HG03432 (cell line): ENCODE data around the gene P4HTM.

Experiments
- ATAC-seq: cut with Tn5 transposase; IDR thresholded peaks from one replicate; pipeline ENCODE4 v1.9.1; 2021; ENCODE audit warnings: mild to moderate bottlenecking, moderate library complexity; ENCODE audit not compliant: unreplicated experiment

P4HTM gene, protein sequence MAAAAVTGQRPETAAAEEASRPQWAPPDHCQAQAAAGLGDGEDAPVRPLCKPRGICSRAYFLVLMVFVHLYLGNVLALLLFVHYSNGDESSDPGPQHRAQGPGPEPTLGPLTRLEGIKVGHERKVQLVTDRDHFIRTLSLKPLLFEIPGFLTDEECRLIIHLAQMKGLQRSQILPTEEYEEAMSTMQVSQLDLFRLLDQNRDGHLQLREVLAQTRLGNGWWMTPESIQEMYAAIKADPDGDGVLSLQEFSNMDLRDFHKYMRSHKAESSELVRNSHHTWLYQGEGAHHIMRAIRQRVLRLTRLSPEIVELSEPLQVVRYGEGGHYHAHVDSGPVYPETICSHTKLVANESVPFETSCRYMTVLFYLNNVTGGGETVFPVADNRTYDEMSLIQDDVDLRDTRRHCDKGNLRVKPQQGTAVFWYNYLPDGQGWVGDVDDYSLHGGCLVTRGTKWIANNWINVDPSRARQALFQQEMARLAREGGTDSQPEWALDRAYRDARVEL

DNA sequence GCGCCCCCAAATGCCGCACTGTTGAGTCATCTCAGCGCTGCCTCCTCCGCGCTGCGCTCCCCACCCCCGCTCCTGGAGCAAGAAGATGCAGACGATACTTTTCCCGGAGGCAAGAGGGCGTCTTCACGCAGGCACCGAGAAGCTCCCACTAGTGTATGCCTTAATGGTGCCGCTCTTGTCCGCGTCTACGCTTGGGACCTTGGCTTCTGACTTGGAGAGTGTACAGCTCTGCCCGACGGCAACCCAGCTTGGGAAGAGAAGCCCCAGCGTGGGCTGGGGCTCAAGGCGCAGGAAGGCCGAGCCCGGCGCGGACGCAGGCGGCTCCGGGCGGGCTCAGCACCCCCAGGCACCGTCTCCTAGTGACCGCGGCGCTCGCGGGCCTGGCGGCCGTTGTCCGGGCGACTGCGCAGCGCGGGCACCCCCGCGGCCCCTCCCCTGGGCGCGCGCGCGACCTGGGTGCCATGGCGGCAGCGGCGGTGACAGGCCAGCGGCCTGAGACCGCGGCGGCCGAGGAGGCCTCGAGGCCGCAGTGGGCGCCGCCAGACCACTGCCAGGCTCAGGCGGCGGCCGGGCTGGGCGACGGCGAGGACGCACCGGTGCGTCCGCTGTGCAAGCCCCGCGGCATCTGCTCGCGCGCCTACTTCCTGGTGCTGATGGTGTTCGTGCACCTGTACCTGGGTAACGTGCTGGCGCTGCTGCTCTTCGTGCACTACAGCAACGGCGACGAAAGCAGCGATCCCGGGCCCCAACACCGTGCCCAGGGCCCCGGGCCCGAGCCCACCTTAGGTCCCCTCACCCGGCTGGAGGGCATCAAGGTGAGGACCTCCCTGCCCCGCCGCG lies at the start of gene P4HTM:
P4HTM (plus strand) TSS at position 446 of the 840 bp plus-strand sequence; CDS start at position 462, 16 bp downstream.
- ATAC-seq = peak; percentile 69

DNA sequence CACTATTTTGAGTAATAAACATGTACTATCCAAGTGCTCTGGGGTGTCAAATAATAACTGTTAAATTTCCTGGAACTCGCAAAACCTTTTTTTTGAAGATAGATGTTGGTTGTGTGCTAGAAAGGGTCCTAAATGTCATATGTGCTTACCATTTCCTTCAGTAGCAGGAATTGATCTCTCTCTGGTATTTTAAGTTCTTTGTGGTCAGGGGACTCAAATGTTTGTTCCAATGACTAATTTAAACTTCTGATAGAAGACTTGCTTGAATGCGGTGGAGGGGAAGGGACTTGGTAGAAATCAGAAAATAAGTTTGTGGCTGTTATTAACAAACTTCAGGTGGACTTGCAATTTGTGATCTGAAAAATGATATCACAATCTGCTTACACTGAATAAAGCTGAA lies 44.6 kb upstream of the P4HTM start:
- no peak for ATAC-seq

DNA sequence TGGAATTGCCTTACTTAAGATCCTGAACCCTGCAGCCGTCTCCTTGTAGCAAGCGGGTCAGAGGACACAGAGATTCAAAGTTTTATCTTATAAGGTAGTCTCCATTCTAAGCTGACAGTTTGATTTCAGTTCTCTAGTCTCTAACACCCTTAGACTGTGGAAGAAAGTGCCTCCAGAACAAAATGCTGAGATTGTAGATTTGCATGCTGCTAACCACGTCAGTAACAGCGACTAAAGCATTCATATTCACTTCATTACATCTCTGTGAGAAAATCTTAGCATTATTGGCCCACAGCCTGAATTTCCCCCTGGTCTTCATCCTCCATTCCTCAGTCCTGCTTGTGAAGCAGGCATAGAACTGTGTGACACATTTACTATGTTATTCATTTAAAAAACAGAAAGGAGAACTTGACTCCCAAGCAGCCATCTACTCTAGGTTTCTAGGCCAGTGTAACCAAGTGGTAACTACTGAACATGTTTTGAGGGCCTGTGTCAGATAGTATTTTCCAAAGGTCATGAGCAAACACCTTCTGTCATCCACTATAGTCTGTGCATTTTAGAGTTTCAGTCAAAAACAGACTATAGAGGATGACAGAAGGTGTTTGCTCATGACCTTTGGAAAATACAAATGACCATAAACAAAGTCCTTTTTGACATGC lies 44.0 kb upstream of the P4HTM start:
- ATAC-seq = no peak

DNA sequence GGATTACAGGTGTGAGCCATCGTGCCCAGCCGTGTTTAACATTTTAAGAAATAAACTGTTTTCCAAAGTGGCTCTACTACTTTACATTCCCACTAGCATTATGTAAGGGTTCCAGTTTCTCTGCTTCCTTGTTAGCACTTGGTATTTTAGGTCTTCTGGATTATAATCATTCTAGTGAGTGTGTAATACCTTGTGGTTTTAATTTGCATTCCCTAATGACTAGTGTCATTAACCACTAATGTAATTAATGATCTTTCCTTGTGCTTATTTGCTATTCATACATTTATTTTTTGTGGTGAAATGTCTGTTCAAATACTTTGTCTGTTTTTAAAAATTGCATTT lies 40.7 kb upstream of the P4HTM start:
- ATAC-seq = no peak

DNA sequence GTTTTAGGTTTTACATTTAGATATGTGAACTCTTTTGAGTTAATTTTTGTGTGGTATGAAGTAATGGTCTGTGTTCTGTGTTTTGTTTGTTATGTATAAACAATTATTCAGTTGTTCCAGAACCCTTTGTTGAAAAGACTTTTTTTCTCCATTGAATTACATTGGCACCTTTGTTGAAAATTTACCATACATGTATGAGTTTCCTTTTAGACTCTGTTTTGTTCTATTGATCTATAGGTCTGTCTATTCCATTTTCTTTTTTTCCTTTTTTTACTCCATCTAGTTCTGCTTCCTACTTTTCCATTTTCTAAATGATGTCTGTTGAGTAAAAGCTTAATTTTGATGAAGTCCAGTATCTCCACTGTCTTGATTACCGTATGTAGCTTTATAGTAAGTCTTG lies 40.0 kb upstream of the P4HTM start:
- ATAC-seq = no peak

DNA sequence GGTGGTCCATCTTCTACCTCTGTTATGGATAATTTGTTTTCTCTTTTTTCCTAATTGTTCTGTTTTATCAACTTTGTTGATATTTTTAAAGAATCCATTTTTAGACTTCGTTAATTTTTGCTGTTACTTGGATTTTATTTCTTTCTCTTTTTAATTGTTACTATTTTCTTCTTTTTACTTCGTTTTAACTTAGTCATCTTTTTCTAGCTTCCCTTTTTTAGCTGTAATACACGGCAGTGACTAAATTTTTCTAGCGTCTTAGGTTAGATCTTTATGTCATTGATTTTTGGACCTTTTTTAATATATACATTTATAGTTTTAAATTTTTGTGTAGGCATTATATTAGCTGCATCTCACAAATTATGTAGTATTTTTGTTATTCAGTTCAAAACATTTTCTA lies 38.3 kb upstream of the P4HTM start:
- no peak for ATAC-seq

DNA sequence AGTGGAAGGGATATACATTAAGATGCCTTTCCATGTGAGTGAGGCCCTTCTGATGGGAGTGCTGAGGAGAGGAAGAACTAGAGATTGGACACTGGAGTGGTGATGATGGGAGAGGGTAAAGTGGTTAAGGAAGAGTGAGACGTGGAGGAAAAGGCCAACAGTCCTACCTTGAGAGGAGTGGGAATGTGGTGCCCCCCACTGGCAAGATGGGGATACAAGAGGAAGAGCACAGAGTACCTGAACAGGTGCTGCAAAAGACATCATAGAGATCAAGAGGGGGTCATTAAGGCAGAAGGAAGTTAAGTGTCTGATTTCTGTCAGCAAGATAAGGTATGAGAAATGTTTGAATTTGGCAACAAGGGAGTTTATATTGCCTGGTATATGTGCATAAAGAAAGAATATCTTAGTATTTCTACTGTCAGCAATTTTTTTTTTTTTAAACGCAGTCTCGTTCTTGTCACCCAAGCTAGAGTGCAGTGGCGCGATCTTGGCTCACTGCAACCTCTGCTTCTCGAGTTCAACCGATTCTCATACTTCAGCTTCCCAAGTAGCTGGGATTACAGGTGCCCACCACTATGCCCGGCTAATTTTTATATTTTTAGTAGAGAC lies 37.4 kb upstream of the P4HTM start:
- ATAC-seq = no peak

DNA sequence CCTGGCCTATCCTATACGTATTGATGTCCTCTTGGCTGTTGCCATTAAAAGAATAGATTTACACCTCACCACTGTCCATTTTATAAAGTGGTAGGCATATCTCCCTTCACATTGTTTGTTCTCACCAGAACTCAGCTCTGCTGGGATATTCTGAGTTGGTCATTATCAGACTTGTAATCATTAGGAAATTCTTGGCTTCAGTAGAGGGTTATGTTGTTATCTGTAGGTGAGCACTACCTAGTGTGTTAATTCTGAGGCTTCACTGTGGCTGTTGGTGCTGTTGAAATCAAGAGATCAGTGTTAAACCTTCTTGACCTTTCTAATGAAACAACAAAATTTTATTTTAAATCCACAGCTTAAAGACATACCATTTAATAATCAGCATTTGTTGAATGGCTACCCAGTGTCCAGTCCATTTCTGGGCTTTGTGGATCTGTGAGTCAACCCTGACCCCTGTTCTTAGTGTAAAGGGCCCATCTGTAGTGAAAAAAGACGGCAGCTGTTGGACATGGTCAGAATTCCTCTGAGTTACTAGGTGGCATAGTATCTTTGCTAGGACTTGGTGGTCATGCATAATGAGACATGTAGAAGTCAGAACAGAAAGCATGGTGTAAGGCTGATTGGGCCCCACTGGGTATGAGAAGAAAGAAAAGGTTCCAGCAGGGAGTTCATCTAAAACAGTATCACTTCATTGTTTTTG lies 32.9 kb upstream of the P4HTM start:
- no peak for ATAC-seq

DNA sequence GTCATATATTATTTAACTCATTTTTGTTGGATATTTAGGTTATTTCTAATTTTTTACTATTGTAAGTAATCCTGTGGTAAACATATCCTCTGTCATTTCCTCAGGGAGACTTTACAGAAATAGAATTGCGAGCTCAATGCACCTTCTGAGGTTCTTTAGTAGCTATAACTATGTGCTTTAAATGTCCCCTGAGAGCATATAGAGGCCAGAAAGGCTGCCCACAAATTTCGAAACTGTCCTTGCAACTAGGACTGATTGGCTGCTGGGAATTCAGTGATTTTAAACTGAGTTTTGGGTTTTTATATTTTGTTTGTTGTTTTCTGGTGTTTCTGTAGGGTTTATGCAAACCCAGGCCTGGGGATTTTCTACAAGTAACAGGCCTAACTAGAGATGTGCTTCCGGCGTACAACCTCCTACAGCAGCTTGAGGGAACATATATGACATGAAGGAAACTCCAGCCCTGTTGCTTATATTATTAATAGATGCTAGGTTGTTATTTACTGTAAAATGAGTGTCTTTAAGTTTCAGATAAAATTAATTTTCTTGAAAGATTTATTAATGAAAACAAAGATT lies 29.1 kb upstream of the P4HTM start:
- ATAC-seq = no peak

DNA sequence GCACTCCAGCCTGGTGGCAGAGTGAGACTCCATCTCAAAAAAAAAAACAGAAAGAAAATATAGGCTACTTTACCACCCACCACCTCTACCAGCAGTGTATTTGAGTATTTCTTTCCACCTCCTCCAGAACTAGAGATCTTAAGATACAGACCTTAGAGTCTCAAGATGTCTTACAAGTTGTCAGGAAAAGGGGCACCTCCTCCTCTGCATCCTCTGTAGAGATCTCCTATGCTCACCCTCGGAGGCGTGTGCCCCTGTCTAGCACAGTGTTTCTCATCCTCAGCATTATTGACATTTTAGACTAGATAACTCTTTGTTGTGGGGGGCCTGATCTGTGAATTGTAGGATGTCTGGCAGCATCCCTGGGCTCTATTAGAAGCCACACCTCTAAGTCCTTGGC lies 27.7 kb upstream of the P4HTM start:
- no peak for ATAC-seq

DNA sequence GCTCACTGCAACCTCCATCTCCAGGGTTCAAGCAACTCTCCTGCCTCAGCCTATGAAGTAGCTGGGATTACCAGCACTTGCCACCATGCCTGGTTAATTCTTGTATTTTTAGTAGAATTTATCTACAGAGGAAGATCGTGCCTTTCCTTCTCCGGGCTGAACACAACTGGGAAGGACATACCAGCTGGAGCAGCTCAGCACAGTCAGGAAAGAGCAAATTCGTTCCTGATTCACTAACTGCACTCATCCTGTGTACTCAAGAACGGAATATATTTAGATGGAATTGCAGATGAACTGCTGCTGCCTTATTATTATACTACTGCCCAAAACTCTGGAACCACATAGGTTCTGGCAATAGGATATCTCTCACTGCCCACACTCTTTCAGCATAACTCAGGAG lies 27.1 kb upstream of the P4HTM start:
- ATAC-seq = no peak

DNA sequence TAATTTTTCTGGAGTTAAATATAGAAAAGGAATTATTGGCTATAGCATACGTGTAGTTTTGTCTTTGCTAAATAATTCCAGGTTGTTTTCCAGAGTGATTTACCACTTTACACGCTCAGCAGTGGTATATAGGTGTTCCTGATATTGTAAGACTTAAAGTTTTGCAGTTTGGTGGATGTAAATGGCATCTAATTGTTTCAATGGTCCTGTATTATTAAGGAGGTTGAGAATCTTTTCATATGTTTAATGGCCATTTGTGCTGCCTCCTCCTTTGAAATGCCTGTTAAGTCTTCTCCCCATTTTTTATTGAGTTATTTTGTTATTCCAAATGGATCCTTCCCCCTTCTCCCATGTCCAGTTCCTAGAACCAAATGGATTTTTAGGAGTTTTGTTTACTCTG lies 26.4 kb upstream of the P4HTM start:
- ATAC-seq = no peak

DNA sequence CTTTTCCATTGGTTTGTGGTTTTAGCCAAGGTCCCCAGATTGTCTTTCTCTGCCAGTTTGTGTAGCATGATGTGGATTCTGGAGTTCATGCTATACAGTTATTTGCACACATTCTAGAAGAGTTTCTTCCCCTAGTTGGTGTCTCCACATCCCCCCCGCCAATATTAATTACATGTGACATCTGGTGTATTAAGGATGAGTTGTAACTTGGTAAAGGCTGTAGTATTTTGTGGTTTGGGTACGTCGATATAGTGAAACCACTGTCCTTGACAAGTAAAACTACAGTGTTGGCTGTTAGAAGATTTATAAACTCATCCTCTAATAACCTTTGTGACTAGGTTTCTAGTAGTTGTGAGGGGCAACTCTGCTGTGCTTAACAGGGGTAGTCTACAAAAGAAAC lies 23.7 kb upstream of the P4HTM start:
- ATAC-seq = no peak

DNA sequence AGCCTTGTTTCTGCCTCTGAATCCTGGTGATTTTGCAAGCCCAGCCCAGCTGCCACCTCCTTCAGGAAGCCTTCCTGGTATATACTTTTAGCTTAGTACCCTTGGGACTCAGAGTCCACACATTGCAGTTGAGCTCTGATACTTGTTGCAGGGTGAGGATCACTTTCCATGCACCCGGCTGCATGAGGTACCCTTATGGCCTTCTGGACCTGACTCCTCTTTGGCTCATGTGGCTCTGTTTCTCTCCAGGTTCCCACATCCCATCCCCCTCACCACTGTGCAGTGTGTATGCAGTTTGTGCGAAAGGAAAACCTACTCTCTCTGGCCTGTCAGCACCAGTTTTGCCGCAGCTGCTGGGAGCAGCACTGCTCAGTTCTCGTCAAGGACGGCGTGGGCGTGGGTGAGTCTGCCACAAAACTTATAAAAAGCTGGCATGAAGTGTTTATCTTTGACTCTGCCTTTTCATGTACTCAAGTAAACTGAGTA lies 23.1 kb upstream of the P4HTM start:
- ATAC-seq = no peak

DNA sequence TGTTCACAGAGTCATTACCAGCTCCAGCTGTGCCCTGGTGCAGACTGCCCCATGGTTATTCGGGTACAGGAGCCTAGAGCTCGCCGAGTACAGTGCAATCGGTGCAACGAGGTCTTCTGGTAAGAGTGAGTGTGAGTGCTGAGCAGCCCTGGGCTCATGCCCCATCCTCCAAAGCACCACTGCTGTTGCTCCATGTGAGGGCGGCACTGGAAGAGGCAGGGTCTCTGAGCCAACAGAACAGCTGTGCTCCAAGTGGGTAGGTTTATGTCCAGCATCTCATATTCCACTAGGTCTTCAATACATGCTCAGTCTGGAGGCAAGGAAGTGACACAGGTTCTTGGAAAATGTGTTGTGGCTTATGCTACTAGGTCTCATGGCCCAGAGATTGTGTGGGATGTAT lies 19.5 kb upstream of the P4HTM start:
- no peak for ATAC-seq

DNA sequence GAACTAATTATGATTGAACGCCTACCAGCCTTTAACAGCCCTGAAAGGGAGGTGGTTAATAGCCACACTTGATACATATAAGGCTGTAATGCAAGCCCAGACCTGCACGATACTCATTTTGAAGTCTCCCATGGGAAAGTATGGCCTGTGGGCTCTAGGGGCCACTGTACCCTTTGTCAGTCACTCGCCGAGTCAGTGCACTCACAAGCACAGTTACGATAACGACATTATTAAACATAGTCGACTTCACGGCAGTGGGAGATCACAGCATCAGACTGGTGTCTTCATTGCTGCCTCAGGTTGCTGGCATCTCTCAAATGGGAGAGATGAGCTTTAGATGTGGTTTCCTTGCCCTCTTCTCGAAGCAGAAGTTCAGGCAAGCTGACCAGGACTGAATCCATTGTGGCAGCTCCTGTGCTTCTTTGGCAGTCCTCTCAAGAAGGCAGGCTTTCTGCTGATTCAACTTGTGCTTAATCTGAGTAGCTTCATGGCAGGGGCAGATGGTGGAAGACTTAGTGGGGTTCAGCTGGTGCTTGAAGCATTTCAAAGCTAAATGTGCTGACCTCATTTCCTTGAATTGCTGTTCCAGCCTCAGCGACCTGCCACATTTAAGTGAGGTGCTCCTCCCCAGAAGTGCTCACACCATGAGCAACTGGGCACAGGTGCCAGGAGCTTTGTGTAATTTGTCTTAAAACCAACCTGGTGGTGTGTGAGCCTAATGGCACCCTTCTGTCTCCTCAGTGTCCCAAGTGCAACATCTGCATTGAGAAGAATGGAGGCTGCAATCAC lies 15.8 kb upstream of the P4HTM start:
- ATAC-seq = no peak

DNA sequence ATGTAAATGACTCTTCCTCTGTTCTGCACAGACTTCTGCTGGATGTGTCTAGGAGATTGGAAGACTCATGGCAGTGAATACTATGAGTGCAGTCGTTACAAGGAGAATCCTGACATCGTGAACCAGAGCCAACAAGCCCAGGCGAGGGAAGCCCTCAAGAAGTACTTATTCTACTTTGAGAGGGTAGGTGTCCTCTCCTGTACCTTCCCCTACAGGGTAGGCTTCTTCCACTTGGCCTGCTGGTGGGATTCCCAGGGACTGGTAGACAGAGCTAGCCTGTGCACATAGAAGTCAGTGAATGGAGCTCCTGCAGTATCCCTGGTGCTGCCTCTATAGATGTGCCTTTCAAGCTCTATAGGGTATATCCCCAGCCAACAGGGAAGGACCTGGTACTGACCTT lies 10.6 kb upstream of the P4HTM start:
- ATAC-seq = no peak

DNA sequence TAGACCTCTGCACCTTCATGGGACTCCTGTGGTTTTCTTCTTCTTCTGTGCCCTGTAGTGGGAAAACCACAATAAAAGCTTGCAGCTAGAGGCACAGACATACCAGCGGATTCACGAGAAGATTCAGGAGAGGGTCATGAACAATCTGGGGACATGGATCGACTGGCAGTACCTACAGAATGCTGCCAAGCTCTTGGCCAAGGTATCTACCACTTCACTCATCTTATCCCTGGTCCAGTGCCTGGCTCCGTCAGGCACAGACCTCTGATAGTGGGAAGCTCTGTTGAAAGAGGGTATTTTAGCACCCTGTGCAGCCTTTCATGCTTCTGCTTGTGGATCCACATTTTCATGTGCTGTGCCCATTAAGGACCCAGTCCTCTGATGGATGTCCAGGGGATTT lies 9.7 kb upstream of the P4HTM start:
- no peak for ATAC-seq

DNA sequence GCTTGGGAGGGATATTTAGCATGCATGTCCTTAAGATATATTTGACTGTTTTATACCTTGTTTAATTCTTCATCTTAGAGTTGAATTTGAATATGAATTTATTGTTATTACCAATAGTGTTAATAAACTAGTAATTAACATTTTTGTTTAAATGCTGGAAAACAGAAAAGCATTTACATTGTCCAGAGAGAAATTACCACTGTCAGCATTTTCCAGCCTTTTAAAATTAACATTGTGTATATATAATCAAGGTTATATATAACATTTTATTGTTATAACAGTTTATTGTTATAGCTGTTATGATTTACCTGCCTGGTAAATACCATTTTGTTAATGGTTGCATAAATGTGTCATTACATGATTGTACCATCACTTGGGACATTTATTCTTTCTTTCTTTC lies 8.0 kb upstream of the P4HTM start:
- no peak for ATAC-seq
